ENCODE results near the gene IFNG-AS1. TPM values are rescaled to one million over a fixed set of nuclear protein-coding genes. Genes with fewer than 3 reads are reported as not detected.

Gene IFNG-AS1
- total RNA-seq, 2 experiments from 2014 or later: 5.1 to 5.2 TPM

GRCh38 chr12:68031174-68031573, 41.9 kb downstream of the IFNG-AS1 start:
- POLR2A ChIA-PET: no interaction called here
- no peak overlapping the region for H3K4me3 Mint-ChIP-seq
- H3K36me3 Mint-ChIP-seq: peaks cover 13% of the 10 kb centered on the region
- ATAC-seq (ENCODE audit: low read depth) (no peak), DNase-seq (no peak)
- no peaks in the 10 kb centered on the region for H3K27me3 Mint-ChIP-seq
- peaks cover 26% of the 10 kb centered on the region for H3K4me1 Mint-ChIP-seq
- H3K27ac Mint-ChIP-seq: no peak overlapping the region
- H3K9me3 Mint-ChIP-seq: peaks cover 12% of the 10 kb centered on the region

GRCh38 chr12:68031881-68032739, 42.9 kb downstream of the IFNG-AS1 start:
- peak overlapping the region; percentile 88 for H3K27ac Mint-ChIP-seq
- H3K36me3 Mint-ChIP-seq: peaks cover 16% of the 10 kb centered on the region
- no peak for DNase-seq
- POLR2A ChIA-PET: no interaction called here
- H3K9me3 Mint-ChIP-seq: peaks cover 12% of the 10 kb centered on the region
- H3K27me3 Mint-ChIP-seq: no peaks in the 10 kb centered on the region
- ATAC-seq (ENCODE audit: low read depth): peak; percentile 56
- H3K4me1 Mint-ChIP-seq: peaks cover 30% of the 10 kb centered on the region
- H3K4me3 Mint-ChIP-seq: peak overlapping the region; percentile 86

- H3K27ac Mint-ChIP-seq: no peak overlapping the region
- H3K9me3 Mint-ChIP-seq: peaks cover 5% of the 10 kb centered on the region
- H3K36me3 Mint-ChIP-seq: peaks cover 9% of the 10 kb centered on the region
- peaks cover 30% of the 10 kb centered on the region for H3K4me1 Mint-ChIP-seq
- ATAC-seq (ENCODE audit: low read depth) (no peak), DNase-seq (no peak)
- POLR2A ChIA-PET: no interaction called here
- H3K27me3 Mint-ChIP-seq: no peaks in the 10 kb centered on the region
- no peak overlapping the region for H3K4me3 Mint-ChIP-seq
Measured at GRCh38 chr12:68034567-68034966, 45.3 kb downstream of the IFNG-AS1 start.

- H3K4me1 Mint-ChIP-seq: peaks cover 38% of the 10 kb centered on the region
- DNase-seq: peak; percentile 36
- H3K27me3 Mint-ChIP-seq: no peaks in the 10 kb centered on the region
- H3K4me3 Mint-ChIP-seq: peak overlapping the region; percentile 13
- ATAC-seq (ENCODE audit: low read depth): no peak
- POLR2A ChIA-PET: interaction anchor here (0.6 kb wide), 1 partner anchor 133 kb away, joined by 3 read pairs; no protein-coding TSS in a partner anchor
- peak overlapping the region; percentile 4 for H3K27ac Mint-ChIP-seq
- H3K36me3 Mint-ChIP-seq: peaks cover 5% of the 10 kb centered on the region
- H3K9me3 Mint-ChIP-seq: no peaks in the 10 kb centered on the region
Measured at GRCh38 chr12:68036642-68037041, 47.4 kb downstream of the IFNG-AS1 start.

- Mint-ChIP-seq H3K27ac (no peak overlapping the region), H3K36me3 (peaks cover 5% of the 10 kb centered on the region), H3K4me3 (no peak overlapping the region), H3K9me3 (no peaks in the 10 kb centered on the region), H3K27me3 (no peaks in the 10 kb centered on the region), H3K4me1 (peaks cover 39% of the 10 kb centered on the region)
- ATAC-seq (ENCODE audit: low read depth) (no peak), DNase-seq (no peak)
- POLR2A ChIA-PET: no interaction called here
Measured at GRCh38 chr12:68037616-68038255, 48.5 kb downstream of the IFNG-AS1 start.

- no peak overlapping the region for H3K4me3 Mint-ChIP-seq
Measured at GRCh38 chr12:68038650-68039049, 49.4 kb downstream of the IFNG-AS1 start.

GRCh38 chr12:68040450-68041075, 51.3 kb downstream of the IFNG-AS1 start:
- Mint-ChIP-seq H3K27ac (peak overlapping the region; percentile 39), H3K9me3 (no peaks in the 10 kb centered on the region), H3K36me3 (peaks cover 3% of the 10 kb centered on the region), H3K27me3 (no peaks in the 10 kb centered on the region), H3K4me3 (no peak overlapping the region), H3K4me1 (peaks cover 27% of the 10 kb centered on the region)
- ATAC-seq (ENCODE audit: low read depth): peak; percentile 76
- POLR2A ChIA-PET: interaction anchor here (1.3 to 2.2 kb wide), 2 partner anchors 79 to 118 kb away, joined by 6 read pairs; partner anchors contain the start of gene IFNG
- peak; percentile 35 for DNase-seq

More at GRCh38 chr12:68038650-68039049, 49.4 kb downstream of the IFNG-AS1 start:
- Mint-ChIP-seq H3K4me1 (peaks cover 35% of the 10 kb centered on the region), H3K36me3 (peaks cover 5% of the 10 kb centered on the region), H3K27ac (no peak overlapping the region), H3K27me3 (no peaks in the 10 kb centered on the region), H3K9me3 (no peaks in the 10 kb centered on the region)
- no peak for DNase-seq
- POLR2A ChIA-PET: interaction anchor here (0.6 kb wide), 1 partner anchor 770 kb away, joined by 3 read pairs; no protein-coding TSS in a partner anchor
- no peak for ATAC-seq (ENCODE audit: low read depth)

GRCh38 chr12:68042212-68042699, 53.0 kb downstream of the IFNG-AS1 start:
- Mint-ChIP-seq H3K27ac (peak overlapping the region; percentile 69), H3K27me3 (no peaks in the 10 kb centered on the region), H3K9me3 (peaks cover 1% of the 10 kb centered on the region), H3K36me3 (no peaks in the 10 kb centered on the region), H3K4me3 (no peak overlapping the region), H3K4me1 (peaks cover 20% of the 10 kb centered on the region)
- POLR2A ChIA-PET: no interaction called here
- ATAC-seq (ENCODE audit: low read depth) (peak; percentile 31), DNase-seq (no peak)

GRCh38 chr12:68043435-68043834, 54.2 kb downstream of the IFNG-AS1 start:
- ATAC-seq (ENCODE audit: low read depth): no peak
- no peaks in the 10 kb centered on the region for H3K36me3 Mint-ChIP-seq
- no peaks in the 10 kb centered on the region for H3K27me3 Mint-ChIP-seq
- peaks cover 20% of the 10 kb centered on the region for H3K4me1 Mint-ChIP-seq
- H3K27ac Mint-ChIP-seq: no peak overlapping the region
- POLR2A ChIA-PET: no interaction called here
- H3K9me3 Mint-ChIP-seq: peaks cover 1% of the 10 kb centered on the region
- no peak overlapping the region for H3K4me3 Mint-ChIP-seq
- DNase-seq: no peak

GRCh38 chr12:68048648-68049297, 59.5 kb downstream of the IFNG-AS1 start:
- DNase-seq (no peak), ATAC-seq (ENCODE audit: low read depth) (no peak)
- POLR2A ChIA-PET: no interaction called here
- Mint-ChIP-seq H3K4me3 (no peak overlapping the region), H3K9me3 (peaks cover 4% of the 10 kb centered on the region), H3K4me1 (no peaks in the 10 kb centered on the region), H3K27me3 (no peaks in the 10 kb centered on the region), H3K27ac (no peak overlapping the region), H3K36me3 (peaks cover 2% of the 10 kb centered on the region)

GRCh38 chr12:68056300-68056699, 67.1 kb downstream of the IFNG-AS1 start:
- Mint-ChIP-seq H3K4me1 (peaks cover 3% of the 10 kb centered on the region), H3K36me3 (peaks cover 18% of the 10 kb centered on the region), H3K27me3 (no peaks in the 10 kb centered on the region), H3K9me3 (peaks cover 19% of the 10 kb centered on the region), H3K27ac (no peak overlapping the region), H3K4me3 (no peak overlapping the region)
- DNase-seq (no peak), ATAC-seq (ENCODE audit: low read depth) (no peak)
- POLR2A ChIA-PET: no interaction called here

GRCh38 chr12:68063900-68064590, 74.8 kb downstream of the IFNG-AS1 start:
- Mint-ChIP-seq H3K27me3 (no peaks in the 10 kb centered on the region), H3K4me3 (no peak overlapping the region), H3K4me1 (peaks cover 5% of the 10 kb centered on the region), H3K27ac (no peak overlapping the region), H3K9me3 (peaks cover 27% of the 10 kb centered on the region), H3K36me3 (peaks cover 36% of the 10 kb centered on the region)
- DNase-seq (no peak), ATAC-seq (ENCODE audit: low read depth) (no peak)
- POLR2A ChIA-PET: no interaction called here

All from activated naive CD8-positive, alpha-beta T cell treated with anti-CD3 and anti-CD28 coated beads, Interleukin-2, amount 10 ng/mL, durations not matched to agents 7 days and 5 days (primary cell).